HepG2 (cell line): Measurements from ENCODE around the gene ERF. TPM values are rescaled to one million over a fixed set of nuclear protein-coding genes. Genes with fewer than 3 reads are reported as not detected.

Experiments
- ASH2L ChIP-seq: fragments of 300-600, 200-600 bp; sonication (generic); IDR thresholded peaks from 2 replicates; pipeline ENCODE4 v1.7.0; 2017; ENCODE audit warnings: low read depth, mild to moderate bottlenecking, moderate library complexity, mixed read lengths, low read length; ENCODE audit not compliant: insufficient read length
- CSRNP2 ChIP-seq: sonication (generic); formaldehyde crosslinking; conservative IDR thresholded peaks from 2 replicates; pipeline ENCODE4 v1.8.0; 2022; ENCODE audit warnings: low read depth, missing genetic modification reagents
- ELF1 ChIP-seq: sonication (generic); formaldehyde crosslinking; IDR thresholded peaks from 2 replicates; pipeline ENCODE4 v1.4.0; 2020; ENCODE audit warnings: missing genetic modification reagents
- HMGXB4 ChIP-seq, 2 experiments: sonication (generic) in 1 of 2; formaldehyde crosslinking in 1 of 2; IDR thresholded peaks; 2 replicates each; pipeline versions ENCODE4 v1.4.0 to v1.6.1; 2018 to 2020; ENCODE audit warnings: missing genetic modification reagents in 2 of 2, borderline replicate concordance in 1 of 2, low read depth in 1 of 2, mild to moderate bottlenecking in 1 of 2, missing biosample characterization in 1 of 2
- MTF2 ChIP-seq: sonication (generic); formaldehyde crosslinking; IDR thresholded peaks from 2 replicates; pipeline ENCODE4 v1.5.0; 2020; ENCODE audit warnings: missing genetic modification reagents, borderline replicate concordance
- PCBP2 ChIP-seq: fragments of 200-400 bp; formaldehyde crosslinking; optimal IDR thresholded peaks from 2 replicates; pipeline ENCODE3; 2018; ENCODE audit warnings: low read length, low read depth; ENCODE audit not compliant: poor library complexity, severe bottlenecking
- SP2 ChIP-seq: sonication (generic); formaldehyde crosslinking; IDR thresholded peaks from 2 replicates; pipeline ENCODE4 v1.5.1; 2020; ENCODE audit warnings: mild to moderate bottlenecking, missing genetic modification reagents
- SP5 ChIP-seq: IDR thresholded peaks from 2 replicates; pipeline ENCODE4 v1.6.1; 2016; ENCODE audit warnings: low read depth, borderline replicate concordance
- TBP ChIP-seq: sonication (generic); formaldehyde crosslinking; IDR thresholded peaks from 2 replicates; pipeline ENCODE4 v1.5.0; 2020; ENCODE audit warnings: missing genetic modification reagents
- ZBED4 ChIP-seq: sonication (generic); formaldehyde crosslinking; IDR thresholded peaks from 2 replicates; pipeline ENCODE4 v1.4.0; 2020; ENCODE audit warnings: missing genetic modification reagents, borderline replicate concordance
- ZNF180 ChIP-seq: sonication (generic); formaldehyde crosslinking; IDR thresholded peaks from 2 replicates; pipeline ENCODE4 v1.4.0; 2020; ENCODE audit warnings: low read depth, missing genetic modification reagents, borderline replicate concordance
- ZNF20 ChIP-seq: sonication (generic); formaldehyde crosslinking; IDR thresholded peaks from 2 replicates; pipeline ENCODE4 v1.4.0; 2020; ENCODE audit warnings: mild to moderate bottlenecking, moderate library complexity, missing genetic modification reagents
- ZNF205 ChIP-seq: IDR thresholded peaks from 2 replicates; pipeline ENCODE4 v1.6.1; 2018; ENCODE audit warnings: missing biosample characterization, missing genetic modification reagents
- ZNF749 ChIP-seq: sonication (generic); formaldehyde crosslinking; IDR thresholded peaks from 2 replicates; pipeline ENCODE4 v1.8.0; 2022; ENCODE audit warnings: mild to moderate bottlenecking, missing genetic modification reagents, moderate library complexity, borderline replicate concordance
- ZSCAN31 ChIP-seq: sonication (generic); formaldehyde crosslinking; IDR thresholded peaks from 2 replicates; pipeline ENCODE4 v1.5.0; 2020; ENCODE audit warnings: low read depth, mild to moderate bottlenecking, missing genetic modification reagents
- polyA plus RNA-seq, 8 experiments: library from polyadenylated mRNA; depleted of rRNA in 3 of 8; stranded (reverse) in 7 of 8; unstranded in 1 of 8; fragments of >200 nt; fragmentation: Illumina TruSeq in 4 of 8; extraction: Trizol in 4 of 8; gene quantifications; 2 replicates each; pipeline versions ENCODE4 v1.2.1 to v1.2.3, GENCODE V29; 2011 to 2016; ENCODE audit warnings: low read depth in 4 of 8, missing spikeins in 1 of 8, mixed read lengths in 1 of 8; ENCODE audit not compliant: insufficient read depth in 1 of 8
- total RNA-seq, 5 experiments: library from RNA; depleted of rRNA; stranded (reverse); fragments of >200 nt; fragmentation: Illumina TruSeq; extraction: Trizol; gene quantifications; 2 replicates each; pipeline ENCODE4 v1.2.3, GENCODE V29; 2016; ENCODE audit warnings: low read depth in 1 of 5
- TF ChIP-seq, protein P1 (sequence below): sonication (generic); formaldehyde crosslinking; conservative IDR thresholded peaks from 2 replicates; pipeline ENCODE4 v1.4.0; 2020; ENCODE audit warnings: missing genetic modification reagents
- TF ChIP-seq, protein P2 (sequence below): sonication (generic); formaldehyde crosslinking; IDR thresholded peaks from 2 replicates; pipeline ENCODE4 v1.5.1; 2020; ENCODE audit warnings: mild to moderate bottlenecking, missing genetic modification reagents, borderline replicate concordance

ERF gene
- total and polyA plus RNA-seq, 2 of the 13 experiments (the other 11 are each of a cell fraction or from before 2014, with no cell fraction given) = 67.1 to 69.9 TPM

GRCh38 chr19:42242512-42243409 lies 12.2 kb downstream of the ERF start, which contains the start of gene GSK3A (continued):
- TF ChIP-seq ZNF20 (CRISPR knock-in tag) (no peak), ELF1 (peak; percentile 95), CSRNP2 (CRISPR knock-in tag) (no peak), ZSCAN31 (CRISPR knock-in tag) (peak; percentile 6), MTF2 (no peak), ZNF749 (CRISPR knock-in tag) (no peak), ZNF180 (CRISPR knock-in tag) (0 out of 2 replicates have a peak, but pooled peaks have one; percentile 88), HMGXB4 (CRISPR knock-in tag; IDR thresholded peaks at IDR 0.05; ENCODE audit: borderline replicate concordance in 1 of 2, low read depth in 1 of 2) (peak; percentile 58 to 67; a peak in 3 of 4 replicates), ASH2L (peak; percentile 29), ZNF205 (CRISPR knock-in tag) (no peak), TBP (CRISPR knock-in tag) (peak; percentile 98), SP2 (CRISPR knock-in tag) (peak; percentile 66), PCBP2 (no peak), ZBED4 (peak; percentile 59; the same call in 1 of the 2 replicates), SP5 (peak; percentile 87)
- TF ChIP-seq, protein P1, sequence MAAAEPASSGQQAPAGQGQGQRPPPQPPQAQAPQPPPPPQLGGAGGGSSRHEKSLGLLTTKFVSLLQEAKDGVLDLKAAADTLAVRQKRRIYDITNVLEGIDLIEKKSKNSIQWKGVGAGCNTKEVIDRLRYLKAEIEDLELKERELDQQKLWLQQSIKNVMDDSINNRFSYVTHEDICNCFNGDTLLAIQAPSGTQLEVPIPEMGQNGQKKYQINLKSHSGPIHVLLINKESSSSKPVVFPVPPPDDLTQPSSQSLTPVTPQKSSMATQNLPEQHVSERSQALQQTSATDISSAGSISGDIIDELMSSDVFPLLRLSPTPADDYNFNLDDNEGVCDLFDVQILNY (CRISPR knock-in tag) = peak; percentile 62
- TF ChIP-seq, protein P2, sequence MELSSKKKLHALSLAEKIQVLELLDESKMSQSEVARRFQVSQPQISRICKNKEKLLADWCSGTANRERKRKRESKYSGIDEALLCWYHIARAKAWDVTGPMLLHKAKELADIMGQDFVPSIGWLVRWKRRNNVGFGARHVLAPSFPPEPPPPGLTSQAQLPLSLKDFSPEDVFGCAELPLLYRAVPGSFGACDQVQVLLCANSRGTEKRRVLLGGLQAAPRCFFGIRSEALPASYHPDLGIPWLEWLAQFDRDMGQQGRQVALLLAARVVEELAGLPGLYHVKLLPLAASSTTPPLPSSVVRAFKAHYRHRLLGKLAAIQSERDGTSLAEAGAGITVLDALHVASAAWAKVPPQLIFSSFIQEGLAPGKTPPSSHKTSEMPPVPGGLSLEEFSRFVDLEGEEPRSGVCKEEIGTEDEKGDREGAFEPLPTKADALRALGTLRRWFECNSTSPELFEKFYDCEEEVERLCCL (CRISPR knock-in tag) = no peak
